GM12878 (cell line): ENCODE data around the gene EIF1. TPM values are rescaled to one million over a fixed set of nuclear protein-coding genes. Genes with fewer than 3 reads are reported as not detected.

Experiments
- ATAC-seq: fragments of 200-7000 bp; cut with Tn5 transposase; 3 replicates; pipeline ENCODE4 v1.9.1; 2020; ENCODE audit warnings: mild to moderate bottlenecking, moderate library complexity
- BruUV-seq: library from RNA; stranded (reverse); fragments of 400-500 nt; replicated peaks from 2 replicates; lab custom pipeline; 2021; lab: Mats Ljungman, UMichigan
- CTCF ChIA-PET: fragments of 300-600 bp; sonication (Branson Sonifier 250); formaldehyde crosslinking; extraction: SDS; loops from one replicate; lab custom pipeline; 2021; ENCODE audit warnings: inconsistent platforms; lab: Yijun Ruan, JAX
- POLR2A ChIA-PET: fragments of 350-600 bp; formaldehyde crosslinking; extraction: SDS; loops from one replicate; lab custom pipeline; 2021; ENCODE audit warnings: inconsistent platforms; lab: Charles Lee
- RAD21 ChIA-PET: fragments of 300-600 bp; sonication (Branson Sonifier 250); formaldehyde crosslinking; loops from one replicate; lab custom pipeline; 2023; ENCODE audit warnings: antibody characterized with exemption; ENCODE audit not compliant: unreplicated experiment; lab: Charles Lee
- SMC1A ChIA-PET: fragments of 300-600 bp; sonication (Branson Sonifier 250); formaldehyde crosslinking; loops from one replicate; lab custom pipeline; 2023; ENCODE audit not compliant: unreplicated experiment, uncharacterized antibody; lab: Charles Lee
- DNase-seq: peaks from one replicate; pipeline ENCODE4 v3.0.0-alpha.2; 2011; ENCODE audit warnings: low read depth, low spot score
- FAIRE-seq: peaks from 3 replicates; lab custom pipeline; 2011; peaks lifted over from hg19 to GRCh38; lab: Jason Lieb, UNC
- H2AFZ ChIP-seq: 2 replicates; pipeline ENCODE4 v1.6.0; 2011; ENCODE audit warnings: low read depth, low read length, control low read depth; ENCODE audit not compliant: control insufficient read depth
- H3K27ac ChIP-seq: 2 replicates; pipeline ENCODE4 v1.5.1; 2011; ENCODE audit warnings: control low read depth; ENCODE audit not compliant: control insufficient read depth, insufficient read depth
- H3K27me3 ChIP-seq, 2 experiments: replicated peaks in 1 of 2; 2 replicates each; pipeline versions ENCODE4 v1.6.0 to v1.6.1; 2011; ENCODE audit warnings: low read length in 1 of 2; ENCODE audit not compliant: control insufficient read depth in 2 of 2, insufficient read depth in 2 of 2
- H3K36me3 ChIP-seq, 2 experiments: 2 replicates each; pipeline ENCODE4 v1.5.1; 2011; ENCODE audit warnings: low read length in 1 of 2; ENCODE audit not compliant: control insufficient read depth in 2 of 2, insufficient read depth in 2 of 2
- H3K4me1 ChIP-seq: 2 replicates; pipeline ENCODE4 v1.6.1; 2011; ENCODE audit warnings: mild to moderate bottlenecking, low read length, moderate library complexity, mixed read lengths; ENCODE audit not compliant: control insufficient read depth, insufficient read depth
- H3K4me2 ChIP-seq: 2 replicates; pipeline ENCODE4 v1.6.0; 2011; ENCODE audit warnings: control low read depth; ENCODE audit not compliant: control insufficient read depth, insufficient read depth
- H3K4me3 ChIP-seq: fragments of 200-600 bp; sonication (generic); 2 replicates; pipeline ENCODE4 v1.5.1; 2016
- H3K79me2 ChIP-seq: 2 replicates; pipeline ENCODE4 v1.6.0; 2011; ENCODE audit warnings: low read length; ENCODE audit not compliant: control insufficient read depth, insufficient read depth
- H3K9ac ChIP-seq: 2 replicates; pipeline ENCODE4 v1.8.0; 2011; ENCODE audit warnings: low read length, control low read depth, mixed read lengths; ENCODE audit not compliant: control insufficient read depth, insufficient read depth
- H3K9me3 ChIP-seq: replicated peaks from 3 replicates; pipeline ENCODE4 v1.5.1; 2011; ENCODE audit warnings: mild to moderate bottlenecking, low read length; ENCODE audit not compliant: control insufficient read depth, insufficient read depth
- H4K20me1 ChIP-seq: 2 replicates; pipeline ENCODE4 v1.6.0; 2011; ENCODE audit not compliant: control insufficient read depth, insufficient read depth
- BCL3 ChIP-seq: IDR thresholded peaks from 2 replicates; pipeline ENCODE4 v1.6.1; 2011; ENCODE audit warnings: borderline replicate concordance, low read depth, mild to moderate bottlenecking, moderate library complexity, low read length; ENCODE audit not compliant: insufficient read depth, poor library complexity, severe bottlenecking
- CBFB ChIP-seq: IDR thresholded peaks from 2 replicates; pipeline ENCODE4 v1.6.1; 2016; ENCODE audit warnings: antibody characterized with exemption, low read depth
- CBX3 ChIP-seq: fragments of 200-600 bp; sonication (generic); IDR thresholded peaks from 2 replicates; pipeline ENCODE4 v1.6.1; 2016; ENCODE audit warnings: low read depth, borderline replicate concordance
- CREM ChIP-seq: IDR thresholded peaks from 2 replicates; pipeline ENCODE4 v1.6.1; 2014; ENCODE audit warnings: antibody characterized with exemption, low read depth
- EP300 ChIP-seq, 2 experiments: fragments of 150-350 bp in 1 of 2; IDR thresholded peaks; 2 replicates each; pipeline ENCODE4 v1.6.1; 2011 to 2012; ENCODE audit warnings: low read depth in 2 of 2, low read length in 2 of 2, borderline replicate concordance in 1 of 2, improper control_type of control experiment in 1 of 2, inconsistent platforms in 1 of 2; ENCODE audit not compliant: control insufficient read depth in 1 of 2
- FOXK2 ChIP-seq: fragments of 450-650 bp; IDR thresholded peaks from 2 replicates; pipeline ENCODE4 v1.6.1; 2017; ENCODE audit warnings: mild to moderate bottlenecking, moderate library complexity
- KDM1A ChIP-seq: fragments of 200-600 bp; sonication (generic); IDR thresholded peaks from 2 replicates; pipeline ENCODE4 v1.6.1; 2016; ENCODE audit warnings: borderline replicate concordance
- POLR2AphosphoS2 ChIP-seq: IDR thresholded peaks from 2 replicates; pipeline ENCODE4 v1.6.1; 2011; ENCODE audit warnings: low read depth, mild to moderate bottlenecking, low read length, improper control_type of control experiment, moderate library complexity
- POU2F2 ChIP-seq: IDR thresholded peaks from 3 replicates; pipeline ENCODE4 v1.6.1; 2011; ENCODE audit warnings: low read depth, mild to moderate bottlenecking, low read length, borderline replicate concordance
- RAD21 ChIP-seq: IDR thresholded peaks from 2 replicates; pipeline ENCODE4 v1.6.1; 2011; ENCODE audit warnings: mild to moderate bottlenecking, low read depth, low read length, moderate library complexity; ENCODE audit not compliant: insufficient read depth
- TARDBP ChIP-seq: IDR thresholded peaks from 2 replicates; pipeline ENCODE4 v1.6.1; 2016; ENCODE audit warnings: borderline replicate concordance
- YY1 ChIP-seq: IDR thresholded peaks from 2 replicates; pipeline ENCODE4 v1.6.1; 2011; ENCODE audit warnings: low read depth, mild to moderate bottlenecking, low read length
- ZNF384 ChIP-seq: IDR thresholded peaks from 2 replicates; pipeline ENCODE4 v1.6.1; 2012; ENCODE audit warnings: low read depth, mild to moderate bottlenecking, low read length, improper control_type of control experiment, borderline replicate concordance
- ZNF687 ChIP-seq: fragments of 450-650 bp; IDR thresholded peaks from 2 replicates; pipeline ENCODE4 v1.6.1; 2017; ENCODE audit warnings: mild to moderate bottlenecking, moderate library complexity
- WGBS: methylation state at CpG from one replicate; pipeline ENCODE4 v1.1.6; 2016; ENCODE audit warnings: low lambda C conversion rate; ENCODE audit not compliant: insufficient replicate concordance, insufficient coverage; ENCODE audit errors: missing lambda C conversion rate; 5-methylcytosine and 5-hydroxymethylcytosine counted together
- in situ Hi-C: fragments of 300-500 bp; cut with MboI; formaldehyde crosslinking; loops from 9 replicates; pipeline ENCODE4 v1.14.3; 2018; ENCODE audit warnings: mixed read lengths
- intact Hi-C: fragments of 100-400 bp; cut with micrococcal nuclease; formaldehyde crosslinking; loops from one replicate; pipeline ENCODE4 v1.14.2; 2022; ENCODE audit not compliant: unreplicated experiment
- polyA plus RNA-seq, 11 experiments: library from polyadenylated mRNA; depleted of rRNA in 4 of 11; unstranded in 6 of 11; stranded (reverse) in 5 of 11; fragments of >200 nt; fragmentation: Nextera tagmentation in 4 of 11; fragmentation: Illumina TruSeq in 1 of 11; extraction: Ambion mirVana in 4 of 11; extraction: Trizol in 1 of 11; gene quantifications; 1 replicate in 1 of 11; 2 replicates in 10 of 11; pipeline versions ENCODE4 v1.2.1 to v1.2.3, GENCODE V29; 2011 to 2016; ENCODE audit warnings: inconsistent platforms in 2 of 11, missing spikeins in 2 of 11, low read depth in 1 of 11
- total RNA-seq, 4 experiments: library from RNA; depleted of rRNA in 3 of 4; stranded (reverse); fragments of >200 nt in 3 of 4; fragmentation: Illumina TruSeq in 1 of 4; extraction: Trizol in 1 of 4; gene quantifications; 2 replicates each; pipeline versions ENCODE4 v1.2.1 to v1.2.3, GENCODE V29; 2013 to 2021
- TF ChIP-seq, protein P1 (sequence below): fragments of 450-650 bp; IDR thresholded peaks from 2 replicates; pipeline ENCODE4 v1.6.1; 2018; ENCODE audit warnings: borderline replicate concordance, mild to moderate bottlenecking; ENCODE audit not compliant: partially characterized antibody

Gene EIF1
- total and polyA plus RNA-seq, 10 of the 15 experiments (the other 5 are each of a cell fraction or from before 2014, with no cell fraction given) = 39.4 to 815 (median 480) TPM

DNA sequence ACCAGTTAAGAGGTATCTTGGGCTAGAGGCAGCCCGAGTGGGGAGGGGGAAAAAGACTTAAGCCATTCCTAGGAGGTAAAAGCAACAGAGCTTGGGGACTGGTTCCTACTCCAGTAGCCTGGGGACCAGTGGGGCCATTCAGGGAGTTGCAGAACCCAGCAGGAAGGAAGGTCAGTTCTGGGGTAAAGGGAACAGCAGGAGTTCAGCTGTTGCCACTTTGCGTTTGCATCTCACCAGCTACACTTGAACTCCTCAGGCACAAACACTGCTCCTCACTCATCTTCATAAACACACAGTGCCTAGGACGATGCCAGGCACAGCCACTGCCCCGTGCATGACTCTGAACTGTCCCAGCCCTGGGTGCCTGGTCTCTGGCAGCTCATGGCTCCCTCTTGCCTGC, 41.8 kb downstream of the EIF1 start:
- Histone ChIP-seq H3K9me3 (no peaks in the 10 kb centered on the region), H3K27ac (no peak overlapping the region), H3K4me2 (no peak overlapping the region), H3K79me2 (no peaks in the 10 kb centered on the region), H2AFZ (no peak overlapping the region), H3K4me1 (no peaks in the 10 kb centered on the region), H3K4me3 (no peak overlapping the region), H3K36me3 (no peaks in the 10 kb centered on the region), H3K27me3 (peaks cover 5 to 11% of the 10 kb centered on the region in 2 experiments; a peak in 3 of 4 replicates), H3K9ac (no peak overlapping the region)
- ATAC-seq (peak; percentile 32; the same call in 2 of the 3 replicates), DNase-seq (no peak)
- WGBS = 0% methylated on average over 4 of the region's 4 CpGs
- SMC1A ChIA-PET = no interaction called here
- no TSS peak for BruUV-seq
- intact Hi-C loops = no loop called here
- POLR2A ChIA-PET = no interaction called here
- no peak for TF ChIP-seq KDM1A
- no peak for TF ChIP-seq POU2F2
- no peak for TF ChIP-seq YY1
- TF ChIP-seq CREM = no peak
- no peak for TF ChIP-seq ZNF384
- no peak for TF ChIP-seq FOXK2
- TF ChIP-seq, protein P1, sequence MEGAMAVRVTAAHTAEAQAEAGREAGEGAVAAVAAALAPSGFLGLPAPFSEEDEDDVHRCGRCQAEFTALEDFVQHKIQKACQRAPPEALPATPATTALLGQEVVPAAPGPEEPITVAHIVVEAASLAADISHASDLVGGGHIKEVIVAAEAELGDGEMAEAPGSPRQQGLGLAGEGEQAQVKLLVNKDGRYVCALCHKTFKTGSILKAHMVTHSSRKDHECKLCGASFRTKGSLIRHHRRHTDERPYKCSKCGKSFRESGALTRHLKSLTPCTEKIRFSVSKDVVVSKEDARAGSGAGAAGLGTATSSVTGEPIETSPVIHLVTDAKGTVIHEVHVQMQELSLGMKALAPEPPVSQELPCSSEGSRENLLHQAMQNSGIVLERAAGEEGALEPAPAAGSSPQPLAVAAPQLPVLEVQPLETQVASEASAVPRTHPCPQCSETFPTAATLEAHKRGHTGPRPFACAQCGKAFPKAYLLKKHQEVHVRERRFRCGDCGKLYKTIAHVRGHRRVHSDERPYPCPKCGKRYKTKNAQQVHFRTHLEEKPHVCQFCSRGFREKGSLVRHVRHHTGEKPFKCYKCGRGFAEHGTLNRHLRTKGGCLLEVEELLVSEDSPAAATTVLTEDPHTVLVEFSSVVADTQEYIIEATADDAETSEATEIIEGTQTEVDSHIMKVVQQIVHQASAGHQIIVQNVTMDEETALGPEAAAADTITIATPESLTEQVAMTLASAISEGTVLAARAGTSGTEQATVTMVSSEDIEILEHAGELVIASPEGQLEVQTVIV = no peak
- no peak for TF ChIP-seq TARDBP
- TF ChIP-seq CBX3 = no peak
- no peak for TF ChIP-seq BCL3
- TF ChIP-seq ZNF687 = no peak
- no peak for TF ChIP-seq RAD21
- no peak for TF ChIP-seq CBFB
- no peak for TF ChIP-seq EP300 (IDR thresholded peaks at IDR 0.05; ENCODE audit: borderline replicate concordance in 1 of 2, control insufficient read depth in 1 of 2, low read depth in 2 of 2, low read length in 2 of 2)
- no peak for TF ChIP-seq POLR2AphosphoS2
- TF ChIP-seq, all 136 proteins: peak for 0
- FAIRE-seq = no peak
- no peaks in the 10 kb centered on the region for H4K20me1 ChIP-seq
- in situ Hi-C loops = no loop called here
- ChIA-PET RAD21 (no interaction called here), CTCF (interaction anchor here (0.6 kb wide), 1 partner anchor 9 kb away, joined by 3 read pairs; no protein-coding TSS in a partner anchor)
